Loucy (cell line): ENCODE data around the gene CRCP.

Experiments used
- H2AFZ ChIP-seq: fragments of 200-600 bp; sonication (generic); 2 replicates; pipeline ENCODE4 v1.6.0; 2016; ENCODE audit warnings: antibody characterized with exemption, mild to moderate bottlenecking, low read length, moderate library complexity
- H3F3A ChIP-seq: fragments of 200-600 bp; 2 replicates; pipeline ENCODE4 v1.6.0; 2016; ENCODE audit warnings: antibody characterized with exemption, low read depth, mild to moderate bottlenecking
- H3K27me3 ChIP-seq: fragments of 200-600 bp; sonication (generic); 2 replicates; pipeline ENCODE4 v1.6.1; 2014; ENCODE audit warnings: low read length, mild to moderate bottlenecking; ENCODE audit not compliant: insufficient read depth, poor library complexity, severe bottlenecking
- H3K36me3 ChIP-seq: fragments of 200-600 bp; sonication (generic); 2 replicates; pipeline ENCODE4 v1.6.1; 2016; ENCODE audit warnings: low read length; ENCODE audit not compliant: insufficient read depth
- H3K4me1 ChIP-seq: fragments of 200-600 bp; sonication (generic); 2 replicates; pipeline ENCODE4 v1.5.1; 2014; ENCODE audit warnings: low read length, mild to moderate bottlenecking; ENCODE audit not compliant: insufficient read depth, poor library complexity, severe bottlenecking
- H3K4me2 ChIP-seq: fragments of 200-600 bp; sonication (generic); 2 replicates; pipeline ENCODE4 v1.6.0; 2014; ENCODE audit warnings: antibody characterized with exemption, low read length, low read depth, mild to moderate bottlenecking; ENCODE audit not compliant: poor library complexity, severe bottlenecking
- H3K4me3 ChIP-seq: fragments of 200-600 bp; sonication (generic); 2 replicates; pipeline ENCODE4 v1.5.1; 2014; ENCODE audit warnings: low read length, mild to moderate bottlenecking, mixed read lengths; ENCODE audit not compliant: poor library complexity, severe bottlenecking
- H3K79me2 ChIP-seq: fragments of 200-600 bp; sonication (generic); 2 replicates; pipeline ENCODE4 v1.6.1; 2014; ENCODE audit warnings: low read length; ENCODE audit not compliant: insufficient read depth
- H3K9ac ChIP-seq: fragments of 200-600 bp; sonication (generic); 2 replicates; pipeline ENCODE4 v1.6.0; 2014; ENCODE audit warnings: mild to moderate bottlenecking, low read depth, low read length, moderate library complexity; ENCODE audit not compliant: poor library complexity, severe bottlenecking
- H3K9me2 ChIP-seq: fragments of 200-600 bp; sonication (generic); replicated peaks from 2 replicates; pipeline ENCODE4 v1.6.1; 2016; ENCODE audit warnings: low read depth, low read length, mixed read lengths
- H3K9me3 ChIP-seq: fragments of 200-600 bp; sonication (generic); 2 replicates; pipeline ENCODE4 v1.6.1; 2014; ENCODE audit warnings: mild to moderate bottlenecking, antibody characterized with exemption, low read length, low read depth; ENCODE audit not compliant: insufficient read depth
- H4K20me1 ChIP-seq: fragments of 200-600 bp; sonication (generic); 2 replicates; pipeline ENCODE4 v1.6.0; 2014; ENCODE audit warnings: antibody characterized with exemption, low read length, mild to moderate bottlenecking; ENCODE audit not compliant: insufficient read depth, poor library complexity, severe bottlenecking
- CTCF ChIP-seq: fragments of 200-600 bp; sonication (generic); conservative IDR thresholded peaks from 2 replicates; pipeline ENCODE4 v1.5.1; 2014; ENCODE audit warnings: mild to moderate bottlenecking, antibody characterized with exemption, low read length
- EZH2phosphoT487 ChIP-seq: fragments of 200-600 bp; IDR thresholded peaks from 2 replicates; pipeline ENCODE4 v1.6.1; 2018; ENCODE audit warnings: antibody characterized with exemption, mild to moderate bottlenecking, moderate library complexity, borderline replicate concordance

Gene CRCP

GRCh38 chr7:66140924-66141323, 26.3 kb downstream of the CRCP start:
- no peaks in the 10 kb centered on the region for H3K9me2 ChIP-seq
- no peak overlapping the region for H3K4me2 ChIP-seq
- H3K9ac ChIP-seq: no peak overlapping the region
- H3K9me3 ChIP-seq: no peaks in the 10 kb centered on the region
- no peaks in the 10 kb centered on the region for H3K4me1 ChIP-seq
- H3K27me3 ChIP-seq: no peaks in the 10 kb centered on the region
- peaks cover 81% of the 10 kb centered on the region; the same call in 1 of the 2 replicates for H3K36me3 ChIP-seq
- TF ChIP-seq CTCF: peak; percentile 34
- no peak for TF ChIP-seq EZH2phosphoT487
- H3F3A ChIP-seq: no peaks in the 10 kb centered on the region
- H2AFZ ChIP-seq: no peak overlapping the region
- peaks cover 8% of the 10 kb centered on the region for H4K20me1 ChIP-seq
- H3K4me3 ChIP-seq: no peak overlapping the region
- peaks cover 10% of the 10 kb centered on the region; the same call in 1 of the 2 replicates for H3K79me2 ChIP-seq

GRCh38 chr7:66142334-66142733, 27.7 kb downstream of the CRCP start:
- no peak overlapping the region for H3K4me2 ChIP-seq
- H3F3A ChIP-seq: no peaks in the 10 kb centered on the region
- no peaks in the 10 kb centered on the region for H3K9me3 ChIP-seq
- no peak overlapping the region for H3K9ac ChIP-seq
- H2AFZ ChIP-seq: no peak overlapping the region
- TF ChIP-seq EZH2phosphoT487 (no peak), CTCF (no peak)
- H3K36me3 ChIP-seq: peaks cover 83% of the 10 kb centered on the region; the same call in 1 of the 2 replicates
- H3K4me3 ChIP-seq: no peak overlapping the region
- peaks cover 8% of the 10 kb centered on the region for H4K20me1 ChIP-seq
- H3K4me1 ChIP-seq: no peaks in the 10 kb centered on the region
- H3K27me3 ChIP-seq: no peaks in the 10 kb centered on the region
- no peaks in the 10 kb centered on the region for H3K9me2 ChIP-seq
- H3K79me2 ChIP-seq: peaks cover 10% of the 10 kb centered on the region; the same call in 1 of the 2 replicates

- Histone ChIP-seq H2AFZ (no peak overlapping the region), H3K4me3 (no peak overlapping the region), H3K9ac (no peak overlapping the region), H3K4me1 (no peaks in the 10 kb centered on the region), H3K36me3 (peaks cover 85% of the 10 kb centered on the region; the same call in 1 of the 2 replicates), H3K4me2 (no peak overlapping the region), H3K27me3 (no peaks in the 10 kb centered on the region), H3K9me2 (no peaks in the 10 kb centered on the region), H3K9me3 (no peaks in the 10 kb centered on the region), H3K79me2 (peaks cover 10% of the 10 kb centered on the region; the same call in 1 of the 2 replicates), H3F3A (no peaks in the 10 kb centered on the region), H4K20me1 (peaks cover 8% of the 10 kb centered on the region)
- TF ChIP-seq CTCF (no peak), EZH2phosphoT487 (no peak)
Measured at GRCh38 chr7:66142996-66143395, 28.3 kb downstream of the CRCP start.
